ENCODE data around the gene FUT8. TPM values are rescaled to one million over a fixed set of nuclear protein-coding genes. Genes with fewer than 3 reads are reported as not detected.

The FUT8 gene
- total RNA-seq, 1 donor: 165 TPM

DNA sequence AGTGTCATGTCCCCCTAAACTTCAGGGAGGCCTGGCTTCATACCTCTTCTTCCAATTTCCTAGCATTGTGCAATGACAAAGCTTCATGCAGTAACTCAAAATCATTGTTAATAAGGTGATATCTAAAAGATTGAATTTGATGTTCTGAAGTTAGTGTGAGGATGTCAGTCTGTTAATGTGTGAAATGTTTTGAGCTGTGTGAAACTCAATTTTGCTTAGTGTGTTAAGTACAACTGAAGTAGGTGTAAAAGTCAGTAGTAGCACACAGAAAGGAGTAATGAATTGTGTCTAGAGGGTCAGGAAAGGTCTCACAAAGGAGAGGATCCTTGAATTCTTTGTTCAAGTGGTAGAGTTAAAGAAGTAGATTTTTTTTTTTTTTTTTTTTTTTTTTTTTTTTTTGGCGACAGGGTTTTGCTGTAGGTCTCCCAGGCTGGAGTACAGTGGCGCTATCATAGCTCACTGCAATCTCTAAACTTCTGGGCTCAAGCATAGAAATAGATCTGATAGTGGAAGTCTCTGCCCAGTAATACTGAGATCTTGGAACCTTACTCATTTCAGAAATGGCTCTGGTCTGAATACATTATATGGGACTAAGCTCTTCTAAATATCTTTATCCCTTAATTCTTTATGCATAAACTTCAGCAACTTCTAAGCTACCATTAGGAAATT is 63.9 kb downstream of the FUT8 start:
- peak; percentile 18 for DNase-seq (ENCODE audit: low read depth)
- no peak overlapping the region for H3K4me3 ChIP-seq (ENCODE audit: low read depth, low read length)
- no peak for TF ChIP-seq CTCF (IDR thresholded peaks at IDR 0.05; ENCODE audit: insufficient read depth, low read length)

- TF ChIP-seq CTCF (IDR thresholded peaks at IDR 0.05; ENCODE audit: insufficient read depth, low read length): no peak
- DNase-seq (ENCODE audit: low read depth): no peak
- no peak overlapping the region for H3K4me3 ChIP-seq (ENCODE audit: low read depth, low read length)
Measured at GRCh38 chr14:65476942-65477318, 64.4 kb downstream of the FUT8 start.

DNA sequence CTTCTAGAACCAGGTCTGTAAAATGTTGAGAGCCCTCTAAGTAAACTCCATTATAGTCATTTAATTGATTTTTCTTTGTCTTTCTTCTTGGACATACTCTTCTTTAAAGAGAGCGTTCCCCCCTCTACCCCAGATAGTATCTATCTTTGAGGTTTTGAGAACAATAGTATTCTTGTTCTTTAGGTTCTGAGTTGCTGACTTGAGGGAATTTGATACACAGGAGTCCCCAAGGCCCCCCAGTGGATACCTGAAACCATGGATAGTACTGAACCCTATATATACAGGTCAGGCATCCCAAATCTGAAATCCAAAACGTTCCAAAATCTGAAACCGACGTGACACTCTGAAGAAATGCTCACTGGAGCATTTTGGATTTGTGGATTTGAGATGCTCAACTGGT is 65.5 kb downstream of the FUT8 start:
- no peak for TF ChIP-seq CTCF (IDR thresholded peaks at IDR 0.05; ENCODE audit: insufficient read depth, low read length)

DNA sequence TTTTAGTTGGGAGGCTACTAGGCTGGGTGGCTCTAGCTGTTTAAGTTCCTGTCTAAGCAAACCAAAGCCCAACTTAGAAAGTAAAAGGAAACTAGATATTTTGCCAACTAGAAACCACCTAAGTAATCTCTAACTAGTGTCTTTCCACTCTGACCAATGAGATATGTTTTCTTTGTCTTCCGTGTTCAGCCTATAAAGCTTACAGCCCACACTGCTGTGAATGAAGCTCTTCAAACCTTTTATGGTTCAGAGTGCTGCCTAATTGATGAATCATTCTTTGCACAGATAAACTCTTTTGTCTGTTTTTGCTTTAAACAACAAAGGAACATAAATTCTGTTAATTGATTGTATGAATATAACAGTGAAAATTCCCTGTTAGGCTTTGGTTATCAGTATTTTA is 66.1 kb downstream of the FUT8 start:
- no peak overlapping the region for H3K4me3 ChIP-seq (ENCODE audit: low read depth, low read length)
- no peak for TF ChIP-seq CTCF (IDR thresholded peaks at IDR 0.05; ENCODE audit: insufficient read depth, low read length)
- DNase-seq (ENCODE audit: low read depth): peak; percentile 59

More for the DNA sequence above, 65.5 kb downstream of the FUT8 start:
- no peak overlapping the region for H3K4me3 ChIP-seq (ENCODE audit: low read depth, low read length)
- no peak for DNase-seq (ENCODE audit: low read depth)

DNA sequence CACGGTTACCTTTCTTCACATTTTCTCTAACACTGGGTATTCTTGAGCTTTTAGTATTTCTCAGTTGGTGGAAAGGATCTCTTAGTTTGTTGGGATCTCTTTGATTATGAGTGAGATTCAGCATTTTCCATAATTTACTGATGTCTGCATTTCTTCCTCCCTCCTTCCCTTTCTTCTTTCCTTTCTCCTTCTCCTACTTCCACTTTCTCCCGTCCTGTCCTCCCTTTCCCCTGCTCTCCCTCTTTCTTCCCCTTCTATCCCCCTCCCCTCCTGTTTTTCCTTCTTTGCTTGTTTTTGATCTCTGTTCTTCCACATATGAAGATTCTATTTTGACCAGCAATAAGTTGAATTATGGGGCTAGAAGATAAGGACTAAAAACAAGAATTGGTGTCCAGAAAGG is 66.9 kb downstream of the FUT8 start:
- no peak for TF ChIP-seq CTCF (IDR thresholded peaks at IDR 0.05; ENCODE audit: insufficient read depth, low read length)
- DNase-seq (ENCODE audit: low read depth): no peak
- no peak overlapping the region for H3K4me3 ChIP-seq (ENCODE audit: low read depth, low read length)

GRCh38 chr14:65482757-65483438 is 70.4 kb downstream of the FUT8 start:
- H3K4me3 ChIP-seq (ENCODE audit: low read depth, low read length): peak overlapping the region; percentile 7
- DNase-seq (ENCODE audit: low read depth): peak; percentile 23
- TF ChIP-seq CTCF (IDR thresholded peaks at IDR 0.05; ENCODE audit: insufficient read depth, low read length): no peak
